Anterior cingulate cortex (tissue), 58 donors: ENCODE data around the gene TUBA8.
"Not testable (repeated sequence)": the region's sequence is repeated elsewhere in the genome, so short reads cannot be mapped to it uniquely, and the experiment has no call there.

Source experiments
- DNase-seq, 58 donors: peaks; one replicate each; lab custom pipeline; 2025; lab: John Stamatoyannopoulos, UW

Gene TUBA8

DNA sequence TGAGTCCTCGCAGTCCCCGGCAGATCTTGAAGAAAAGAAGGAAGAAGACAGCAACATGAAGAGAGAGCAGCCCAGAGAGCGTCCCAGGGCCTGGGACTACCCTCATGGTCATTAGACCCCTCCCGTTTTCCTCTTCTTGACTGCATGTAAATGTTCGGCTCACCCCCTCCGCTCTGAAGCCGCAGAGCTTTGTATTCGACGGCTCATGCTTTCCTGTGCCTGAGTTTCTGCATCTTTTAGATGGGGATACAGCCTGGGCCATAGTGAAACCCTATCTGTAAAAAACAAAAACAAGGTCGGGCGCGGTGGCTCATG lies 47.1 kb downstream of the TUBA8 start:
- no peak for DNase-seq

GRCh38 chr22:18160641-18161040 lies 50.0 kb downstream of the TUBA8 start:
- DNase-seq: not testable (repeated sequence)

DNA sequence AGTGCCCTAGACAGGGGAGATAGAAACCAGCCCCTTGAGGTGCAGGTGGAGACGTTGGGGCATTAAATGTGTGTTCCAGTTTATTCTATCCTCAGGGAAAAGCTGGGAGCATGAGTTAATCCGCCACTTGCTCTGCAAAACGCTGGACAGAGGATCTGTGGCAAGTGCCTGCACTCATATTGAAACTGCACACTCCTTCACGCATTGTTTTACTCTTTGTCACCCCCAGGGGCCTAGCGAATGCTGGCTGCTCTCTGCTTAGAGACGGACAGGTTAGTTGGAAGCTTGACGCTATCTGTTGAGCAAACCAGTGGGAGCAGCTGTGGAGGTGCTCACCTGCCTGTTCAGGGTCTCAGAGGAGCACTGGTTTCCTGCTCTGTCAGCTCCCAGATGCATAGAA lies 53.2 kb downstream of the TUBA8 start:
- not testable (repeated sequence) for DNase-seq

DNA sequence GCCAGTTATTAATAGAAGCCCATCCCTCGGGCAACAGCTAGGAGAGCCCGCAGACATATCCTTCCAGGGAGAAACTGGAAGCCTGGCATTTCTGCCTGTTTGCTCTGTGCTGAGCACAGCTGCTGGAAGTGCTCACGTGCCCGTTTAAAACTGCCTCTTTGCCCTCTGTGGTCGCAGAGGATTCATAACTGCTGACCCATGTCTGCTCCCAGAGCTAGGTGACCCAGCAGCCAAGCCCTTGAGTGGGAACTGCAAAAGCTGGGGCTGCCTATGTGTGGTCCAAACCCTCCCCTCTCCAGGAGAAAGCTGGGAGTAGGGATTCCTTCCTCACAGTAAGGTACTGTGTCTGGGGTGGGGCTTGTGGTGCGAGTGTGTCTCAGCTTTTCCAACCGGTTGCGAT lies 54.0 kb downstream of the TUBA8 start:
- DNase-seq: not testable (repeated sequence)

- DNase-seq: not testable (repeated sequence)
Observed at GRCh38 chr22:18165356-18165755, 54.7 kb downstream of the TUBA8 start.

DNA sequence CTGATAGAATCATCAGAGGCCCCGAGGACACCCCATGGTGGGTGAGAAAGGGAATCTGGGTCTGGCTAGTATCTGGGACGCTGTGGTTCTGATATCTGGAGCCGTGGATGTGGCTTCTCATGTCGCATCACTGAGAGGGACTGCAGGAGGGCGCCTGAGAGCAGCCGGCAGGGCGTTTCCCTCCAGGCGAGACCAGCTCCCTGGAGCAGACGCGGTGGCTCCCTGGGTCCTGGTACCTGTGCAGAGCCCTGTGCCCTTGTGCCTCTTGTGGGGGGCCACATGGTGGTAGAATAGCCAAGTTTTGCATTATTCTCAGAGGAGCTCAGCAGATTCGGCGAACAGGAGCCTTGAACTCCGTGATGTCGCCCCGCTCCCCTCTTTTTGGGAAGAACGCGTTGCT lies 59.7 kb downstream of the TUBA8 start:
- DNase-seq: not testable (repeated sequence)

DNA sequence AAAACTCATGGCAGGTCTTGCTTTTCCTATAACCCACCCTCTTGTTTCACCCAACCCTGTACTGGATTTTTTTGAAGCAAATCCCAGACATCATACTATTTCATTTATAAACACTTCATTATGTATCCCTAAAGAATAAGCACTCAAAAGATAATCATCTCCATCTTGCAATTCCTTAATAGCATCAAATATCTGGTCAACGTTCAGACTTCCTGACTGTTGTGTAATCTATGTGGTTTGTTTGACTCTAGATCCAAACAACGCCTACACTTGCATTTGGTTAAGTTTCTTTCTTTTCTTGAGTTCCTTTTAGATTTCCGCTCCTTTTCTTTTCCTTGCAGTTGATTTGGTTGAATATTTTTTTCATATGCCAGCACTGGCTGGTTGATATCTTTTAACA lies 61.6 kb downstream of the TUBA8 start:
- DNase-seq: not testable (repeated sequence)

- not testable (repeated sequence) for DNase-seq
Observed at GRCh38 chr22:18172776-18173175, 62.2 kb downstream of the TUBA8 start.

GRCh38 chr22:18173441-18173840 lies 62.8 kb downstream of the TUBA8 start:
- not testable (repeated sequence) for DNase-seq
